GM21717 (cell line): Measurements from ENCODE around the gene TMEM243.
"Not testable (repeated sequence)": the region's sequence is repeated elsewhere in the genome, so short reads cannot be mapped to it uniquely, and the experiment has no call there.

Experiments
- ATAC-seq: cut with Tn5 transposase; IDR thresholded peaks from one replicate; pipeline ENCODE4 v1.9.1; 2021; ENCODE audit warnings: mild to moderate bottlenecking, moderate library complexity; ENCODE audit not compliant: unreplicated experiment

Gene TMEM243

DNA sequence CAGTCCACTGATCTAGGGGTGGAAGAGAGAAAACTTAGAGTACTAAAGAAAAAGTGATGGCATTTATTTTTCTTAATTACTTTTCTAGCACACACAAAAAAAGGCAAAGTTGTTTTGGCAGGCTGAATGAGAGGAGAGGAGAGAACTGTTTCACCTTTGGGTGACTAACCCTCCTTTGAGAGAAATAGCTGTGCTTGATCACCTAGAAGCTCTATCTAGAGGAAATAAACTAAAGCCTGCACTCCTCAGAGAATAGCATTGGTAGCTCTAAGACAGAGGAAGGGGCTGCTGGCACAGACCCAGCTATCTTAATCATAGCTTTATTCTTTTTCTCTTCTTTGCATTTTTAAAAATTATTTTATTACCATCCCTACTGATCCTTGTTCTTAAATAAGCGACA is 6.3 kb downstream of the TMEM243 start:
- ATAC-seq: no peak

DNA sequence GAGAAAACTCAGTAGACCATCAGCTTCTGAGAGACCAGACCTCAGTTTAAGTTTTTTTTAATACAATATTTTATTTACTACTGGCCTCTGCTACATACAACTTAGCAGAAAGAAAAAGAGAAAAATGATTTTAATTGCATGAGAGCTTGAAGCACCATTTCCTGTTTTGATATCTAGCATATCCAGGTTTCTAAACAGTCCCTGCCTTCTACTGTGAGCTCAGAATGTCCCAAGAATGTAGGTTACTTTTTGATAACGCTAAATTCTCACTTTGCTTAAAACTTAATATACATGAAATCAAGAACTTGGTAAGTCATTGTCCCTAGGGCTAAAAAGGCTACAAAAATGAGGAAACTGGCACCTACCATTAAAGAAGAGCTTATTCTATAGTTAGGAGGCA is 7.0 kb downstream of the TMEM243 start:
- ATAC-seq: no peak

DNA sequence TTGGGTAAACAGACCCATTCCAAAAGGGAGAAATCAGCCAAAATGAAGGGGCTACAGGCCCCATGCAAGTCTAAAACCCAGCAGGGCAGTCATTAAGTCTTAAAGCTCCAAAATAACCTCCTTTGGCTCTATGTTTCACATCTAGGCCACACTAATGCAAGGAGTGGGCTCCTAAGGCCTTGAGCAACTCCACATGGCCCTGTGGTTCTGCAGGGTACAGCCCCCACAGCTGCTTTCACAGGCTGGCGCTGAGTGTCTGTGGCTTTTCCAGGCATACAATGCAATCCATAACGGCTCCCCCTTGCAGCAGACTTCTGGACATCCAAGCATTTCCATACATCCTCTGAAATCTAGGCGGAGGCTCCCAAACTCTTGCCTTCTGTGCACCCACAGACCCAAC is 9.0 kb downstream of the TMEM243 start:
- no peak for ATAC-seq

DNA sequence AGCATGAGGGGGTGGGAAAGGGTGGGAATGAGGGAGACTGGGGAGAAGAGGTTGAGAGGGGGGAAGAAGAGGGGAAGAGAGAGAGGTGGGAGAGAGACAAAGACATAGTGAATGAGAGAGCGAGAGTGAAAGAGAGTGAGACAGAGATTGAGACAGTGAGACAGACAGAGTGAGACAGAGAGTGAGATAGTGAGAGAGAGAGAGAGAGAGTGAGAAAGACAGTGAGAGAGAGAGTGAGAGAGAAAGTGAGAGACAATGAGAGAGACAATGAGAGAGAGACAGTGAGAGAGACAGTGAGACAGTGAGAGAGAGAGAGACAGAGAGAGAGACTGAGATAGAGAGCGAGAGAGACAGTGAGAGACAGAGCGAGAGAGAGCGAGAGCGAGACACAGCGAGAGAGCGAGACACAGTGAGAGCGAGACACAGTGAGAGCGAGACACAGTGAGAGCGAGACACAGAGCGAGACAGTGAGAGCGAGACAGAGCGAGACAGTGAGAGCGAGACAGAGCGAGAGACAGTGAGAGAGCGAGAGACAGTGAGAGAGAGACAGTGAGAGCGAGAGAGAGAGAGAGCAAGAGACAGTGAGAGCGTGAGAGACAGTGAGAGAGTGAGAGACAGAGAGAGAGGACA is 10.1 kb downstream of the TMEM243 start:
- ATAC-seq: no peak

DNA sequence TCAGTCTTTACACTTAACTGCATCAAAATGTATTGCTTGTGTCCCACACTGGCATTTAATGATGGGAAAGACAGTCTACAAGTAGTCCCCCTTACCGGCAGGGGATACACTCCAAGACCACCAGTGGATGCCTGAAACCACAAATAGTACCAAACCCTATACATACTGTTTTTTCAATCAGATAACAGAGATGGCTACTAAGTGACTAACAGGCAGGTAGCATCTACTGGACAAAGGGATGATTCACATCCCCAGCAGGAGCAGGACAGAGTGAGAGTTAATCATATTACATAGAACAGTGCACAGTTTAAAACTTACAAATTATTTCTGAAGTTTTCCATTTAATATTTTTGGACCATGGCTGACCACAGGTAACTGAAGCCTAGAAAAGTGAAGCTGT is 13.2 kb downstream of the TMEM243 start:
- no peak for ATAC-seq

DNA sequence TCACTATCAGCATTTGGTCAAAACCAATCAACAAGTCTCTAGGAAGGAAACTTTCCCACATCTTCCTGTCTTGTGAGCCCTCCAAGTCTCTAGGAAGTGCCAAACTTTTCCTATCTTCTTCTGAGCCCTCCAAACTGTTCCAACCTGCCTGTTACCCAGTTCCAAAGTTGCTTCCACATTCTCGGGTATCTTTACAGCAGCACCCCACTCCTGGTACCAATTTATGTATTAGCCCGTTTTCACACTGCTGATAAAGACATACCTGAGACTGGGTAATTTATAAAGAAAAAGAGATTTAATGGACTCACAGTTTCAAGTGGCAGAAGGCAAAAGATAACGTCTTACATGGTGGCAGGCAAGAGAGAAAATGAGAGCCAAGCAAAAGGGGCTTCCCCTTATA is 13.8 kb downstream of the TMEM243 start:
- not testable (repeated sequence) for ATAC-seq

DNA sequence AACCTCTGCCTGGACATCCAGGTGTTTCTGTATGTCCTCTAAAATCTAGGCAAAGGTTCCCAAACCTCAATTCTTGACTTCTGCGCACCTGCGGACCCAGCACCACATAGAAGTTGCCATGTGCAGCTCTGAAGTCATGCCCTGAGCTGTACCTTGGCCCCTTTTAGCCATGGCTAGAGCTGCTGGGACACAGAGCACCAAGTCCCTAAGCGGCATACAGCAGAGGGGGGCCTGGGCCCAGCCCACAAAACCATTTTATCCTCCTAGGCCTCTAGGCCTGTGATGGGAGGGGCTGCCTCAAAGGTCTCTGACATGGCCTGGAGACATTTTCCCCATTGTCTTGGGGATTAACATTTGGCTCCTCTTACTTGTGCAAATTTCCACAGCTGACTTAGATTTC is 14.6 kb downstream of the TMEM243 start:
- no peak for ATAC-seq

DNA sequence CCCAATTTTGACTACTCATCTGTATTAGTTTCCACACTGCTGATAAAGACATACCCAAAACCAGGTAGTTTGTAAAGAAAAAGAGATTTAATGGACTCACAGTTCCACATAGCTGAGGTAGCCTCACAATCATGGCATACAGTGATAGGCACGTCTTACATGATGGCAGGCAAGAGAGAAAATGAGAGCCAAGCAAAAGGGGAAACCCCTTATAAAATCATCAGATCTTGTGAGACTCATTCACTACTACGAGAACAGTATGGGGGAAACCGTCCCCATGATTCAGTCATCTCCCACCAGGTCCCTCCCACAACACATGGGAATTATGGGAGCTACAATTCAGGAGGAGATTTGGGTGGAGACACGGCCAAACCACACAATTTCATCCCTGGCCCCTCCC is 15.6 kb downstream of the TMEM243 start:
- not testable (repeated sequence) for ATAC-seq

DNA sequence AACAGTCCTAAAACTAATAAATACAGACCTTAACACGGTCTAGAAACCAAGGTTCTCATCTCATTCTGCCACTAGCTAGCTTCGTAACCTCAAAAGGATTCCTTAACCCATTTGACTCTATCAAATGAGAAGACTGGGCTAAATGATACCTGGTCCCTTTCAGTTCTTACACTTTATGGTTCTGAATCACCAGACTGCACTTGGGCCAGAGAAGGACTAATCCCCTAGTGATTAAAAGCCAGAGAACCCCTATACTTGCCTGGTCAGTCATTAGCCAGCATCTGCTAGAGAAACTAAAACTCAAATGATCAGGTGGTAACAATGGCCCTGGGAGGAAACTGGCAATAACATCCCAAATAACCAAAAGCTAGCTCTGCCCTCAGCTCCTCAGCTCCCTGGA is 16.8 kb downstream of the TMEM243 start:
- no peak for ATAC-seq

DNA sequence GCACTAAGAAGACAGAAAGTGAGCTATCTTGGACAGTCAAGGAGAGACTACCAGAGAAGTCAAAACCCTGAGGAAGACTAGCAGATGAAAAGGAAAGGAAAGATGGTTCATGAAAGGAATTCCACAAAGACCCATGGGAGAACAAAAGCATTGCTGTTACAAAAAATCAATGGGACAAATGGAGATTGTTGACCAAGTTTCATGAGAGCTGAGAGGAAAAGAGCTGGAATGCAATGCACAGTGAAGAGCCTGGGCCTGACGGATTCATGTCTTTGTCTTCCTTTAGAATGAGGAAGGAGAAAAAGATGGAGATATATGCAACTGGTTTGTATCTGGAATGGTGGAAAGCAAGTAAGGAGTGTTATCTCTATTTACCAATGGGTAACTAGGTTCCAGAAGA is 17.3 kb downstream of the TMEM243 start:
- ATAC-seq: no peak

DNA sequence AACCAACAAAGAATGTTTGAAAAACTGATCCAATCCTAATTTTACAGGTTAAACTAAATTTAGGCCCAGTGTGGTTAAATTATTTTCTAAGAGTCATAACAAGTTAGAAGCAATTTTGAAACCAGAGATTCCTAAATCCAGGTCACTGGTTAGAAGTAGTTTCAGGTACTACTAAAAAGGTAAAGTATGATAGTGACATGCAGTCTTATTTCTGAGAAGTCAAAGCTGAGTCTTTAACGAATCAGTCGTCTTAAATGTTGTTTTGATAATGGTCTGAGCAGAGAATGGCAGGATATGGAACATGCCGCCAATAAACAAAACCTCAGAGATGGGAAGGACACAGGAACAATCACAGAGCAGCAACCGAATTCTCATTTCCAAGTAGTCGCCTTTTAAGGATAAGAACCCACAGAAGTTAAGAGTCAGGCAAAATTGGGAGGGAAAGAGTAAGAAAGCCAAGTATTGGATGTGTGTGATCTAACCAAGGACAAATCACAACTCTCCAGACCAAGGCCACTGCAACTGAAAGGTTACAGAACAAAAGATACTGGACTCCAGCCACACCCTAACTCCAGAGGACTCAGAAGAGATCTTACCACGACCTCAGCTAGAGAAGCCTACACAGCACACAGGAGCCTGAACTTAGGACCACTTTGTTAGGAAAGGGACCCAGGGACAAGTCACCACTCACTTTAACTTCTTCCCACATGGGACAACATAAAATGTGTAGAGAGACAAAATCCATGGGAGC is 19.7 kb downstream of the TMEM243 start:
- ATAC-seq: no peak

DNA sequence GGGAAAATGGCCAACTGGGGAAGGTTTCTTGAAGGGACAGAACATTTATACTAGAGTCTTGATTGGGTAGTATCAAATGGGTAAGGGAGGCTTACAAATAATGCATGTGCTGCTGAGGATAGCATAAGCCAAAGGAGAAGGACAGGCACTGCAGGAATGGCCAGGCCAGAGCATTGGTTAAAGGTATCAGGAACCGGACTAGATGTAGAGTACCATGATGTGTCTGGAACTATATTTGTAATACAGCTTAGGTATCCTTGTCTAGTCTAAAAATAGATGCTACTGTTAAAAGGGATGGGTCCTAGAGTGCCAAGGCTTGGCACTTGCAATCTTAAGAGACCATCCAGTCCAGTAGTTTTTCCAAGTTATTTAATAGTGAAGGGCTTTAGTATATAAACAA is 20.3 kb downstream of the TMEM243 start:
- ATAC-seq: no peak

DNA sequence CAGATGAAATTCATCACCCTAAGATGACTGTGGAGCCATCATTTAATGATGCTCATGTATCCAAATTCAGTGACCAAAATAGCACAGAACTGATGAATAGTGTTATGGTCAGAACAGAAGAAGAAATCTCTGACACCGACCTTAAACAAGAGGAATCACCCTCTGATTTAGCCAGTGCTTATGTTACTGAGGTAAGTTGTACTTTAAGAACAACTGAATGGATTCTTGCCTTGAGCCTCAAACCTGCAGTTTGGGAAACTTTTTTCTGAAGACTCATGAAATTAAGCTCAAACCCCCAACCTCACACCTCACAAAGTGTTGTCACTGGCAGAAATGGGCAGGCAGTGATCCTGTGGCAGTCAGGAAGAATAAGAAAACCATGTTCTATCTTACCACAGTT is 25.6 kb downstream of the TMEM243 start:
- no peak for ATAC-seq

DNA sequence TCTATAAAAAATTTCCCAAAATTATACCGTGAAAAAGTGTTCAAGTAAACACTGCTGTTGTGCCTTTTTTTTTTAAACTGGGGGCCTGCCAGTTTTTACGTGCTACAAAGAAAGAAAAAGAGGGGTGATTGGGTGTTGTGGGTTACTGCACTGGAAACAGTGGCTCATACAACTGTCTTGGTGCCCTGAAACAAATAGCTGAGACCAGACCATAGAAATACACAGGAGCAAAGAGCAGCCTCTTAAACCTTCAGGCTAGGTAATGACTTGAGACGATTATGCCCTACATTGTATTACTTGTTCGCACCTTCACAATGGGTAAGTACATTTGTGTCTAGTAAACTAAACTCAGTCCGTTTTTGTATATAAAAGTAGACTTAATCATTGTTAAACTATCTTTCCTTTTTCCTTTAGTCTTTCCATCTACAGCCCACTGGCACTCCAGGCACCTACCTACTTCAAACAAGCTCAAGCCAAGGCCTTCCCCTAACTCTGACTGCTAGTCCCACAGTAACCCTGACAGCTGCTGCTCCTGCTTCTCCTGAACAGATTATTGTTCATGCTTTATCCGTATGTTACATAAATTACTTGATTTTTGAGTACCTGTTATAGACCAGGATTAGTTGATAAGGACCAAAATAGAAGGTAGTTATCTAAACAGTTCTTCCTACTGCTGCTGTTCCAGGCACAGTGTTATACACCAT is 26.6 kb downstream of the TMEM243 start:
- no peak for ATAC-seq

DNA sequence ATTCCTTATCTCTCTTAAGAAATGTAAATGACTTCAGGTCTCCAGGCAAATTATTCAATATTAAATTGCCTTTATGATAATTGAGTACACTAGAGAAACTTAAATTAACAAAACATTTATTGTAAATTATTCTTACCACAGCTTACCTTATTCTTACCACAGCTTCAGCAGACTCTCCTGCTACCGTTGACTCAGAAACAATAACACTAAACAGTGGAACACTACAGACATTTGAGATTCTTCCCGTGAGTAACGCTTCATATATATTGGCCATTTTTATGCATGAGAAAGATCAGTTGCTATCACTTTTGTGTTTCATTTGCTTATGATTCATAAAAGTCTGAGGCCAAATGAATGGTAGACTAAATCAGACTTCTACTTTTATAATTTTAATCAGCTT is 28.7 kb downstream of the TMEM243 start:
- no peak for ATAC-seq

DNA sequence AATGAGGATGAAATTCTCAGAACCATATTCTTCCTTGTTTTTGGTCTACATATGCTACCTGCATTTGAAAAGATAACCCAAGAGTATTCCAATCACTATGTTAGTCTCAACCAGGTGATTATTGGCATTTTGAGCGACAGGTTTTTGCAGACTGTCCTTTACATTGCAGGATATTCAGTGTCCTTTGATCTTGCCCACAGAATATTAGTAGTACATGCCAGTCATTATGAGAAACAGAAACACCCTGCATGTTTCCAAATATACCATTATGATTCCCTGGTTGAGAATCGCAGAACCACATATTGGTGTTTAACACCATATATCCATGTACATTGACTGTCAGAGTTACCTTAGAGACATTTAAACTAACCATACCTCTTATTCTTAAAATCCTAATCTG is 30.6 kb downstream of the TMEM243 start:
- no peak for ATAC-seq

DNA sequence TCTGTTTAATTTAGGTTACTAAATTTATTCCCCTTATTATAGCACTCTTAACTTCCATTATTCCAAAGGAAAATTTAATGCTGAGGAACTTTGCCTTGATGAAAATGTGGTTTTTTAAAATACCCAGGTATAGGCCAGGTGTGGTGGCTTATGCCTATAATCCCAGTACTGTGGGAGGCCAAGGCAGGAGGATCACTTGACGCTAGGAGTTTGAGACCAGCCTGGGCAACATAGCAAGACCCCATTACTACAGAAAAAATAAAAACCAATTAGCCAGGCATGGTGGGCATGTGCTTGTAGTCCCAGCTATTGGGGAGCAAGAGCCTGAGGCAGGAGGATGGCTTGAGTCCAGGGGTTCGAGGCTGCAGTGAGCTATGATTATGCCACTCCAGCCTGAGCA is 32.4 kb downstream of the TMEM243 start:
- ATAC-seq: no peak

DNA sequence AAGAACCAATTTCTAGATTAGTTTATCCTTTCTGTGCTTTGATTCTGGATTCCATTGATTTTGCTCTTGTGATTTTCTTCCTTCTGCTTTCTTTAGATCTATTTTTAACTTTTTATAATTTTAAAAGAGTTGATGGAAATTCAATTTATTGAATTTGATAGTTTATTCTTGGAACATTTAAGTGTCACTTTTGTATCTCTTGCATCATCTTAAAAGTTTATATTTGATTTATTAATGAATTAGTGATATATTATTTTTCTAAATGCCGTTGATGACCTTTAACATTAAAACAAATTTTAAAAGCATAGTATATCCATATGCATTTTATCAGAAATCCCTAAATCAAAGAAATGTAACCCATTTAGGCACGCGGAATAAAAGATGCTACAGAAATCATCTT is 40.4 kb downstream of the TMEM243 start:
- no peak for ATAC-seq

DNA sequence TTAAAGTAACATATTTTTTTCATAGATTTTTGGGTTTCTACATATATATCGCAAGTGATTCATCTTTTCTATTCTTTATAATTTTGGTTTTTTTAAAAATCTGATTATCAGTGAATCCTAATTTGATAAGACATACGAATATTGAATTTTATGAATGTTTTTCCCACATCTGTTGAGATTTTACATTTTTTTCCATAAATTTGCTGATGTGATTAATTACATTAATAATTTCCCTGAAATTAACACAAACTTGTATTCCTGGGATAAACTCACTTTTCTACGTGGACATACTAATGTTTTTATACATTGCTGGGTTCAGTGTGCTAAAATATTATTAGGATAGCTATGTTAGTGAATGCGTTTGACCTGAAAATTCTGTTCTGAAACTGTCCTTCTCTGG is 41.2 kb downstream of the TMEM243 start:
- ATAC-seq: no peak

DNA sequence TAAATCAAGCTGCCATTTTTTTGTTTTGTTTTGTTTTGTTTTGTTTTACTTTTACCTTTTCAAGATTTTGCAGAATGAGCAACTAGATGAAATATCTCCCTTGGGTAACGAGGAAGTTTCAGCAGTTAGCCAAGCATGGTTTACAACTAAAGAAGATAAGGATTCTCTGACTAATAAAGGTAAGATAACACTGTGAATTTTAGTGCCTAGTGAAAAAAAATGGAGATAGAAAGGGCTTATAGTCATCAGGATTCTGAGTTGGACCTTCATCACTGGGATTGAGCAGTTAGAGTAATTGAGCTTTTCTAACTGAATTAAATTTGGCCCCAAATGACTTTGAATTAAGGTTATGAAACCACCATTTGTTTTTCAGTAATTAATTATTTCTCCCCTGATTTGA is 46.1 kb downstream of the TMEM243 start:
- no peak for ATAC-seq

DNA sequence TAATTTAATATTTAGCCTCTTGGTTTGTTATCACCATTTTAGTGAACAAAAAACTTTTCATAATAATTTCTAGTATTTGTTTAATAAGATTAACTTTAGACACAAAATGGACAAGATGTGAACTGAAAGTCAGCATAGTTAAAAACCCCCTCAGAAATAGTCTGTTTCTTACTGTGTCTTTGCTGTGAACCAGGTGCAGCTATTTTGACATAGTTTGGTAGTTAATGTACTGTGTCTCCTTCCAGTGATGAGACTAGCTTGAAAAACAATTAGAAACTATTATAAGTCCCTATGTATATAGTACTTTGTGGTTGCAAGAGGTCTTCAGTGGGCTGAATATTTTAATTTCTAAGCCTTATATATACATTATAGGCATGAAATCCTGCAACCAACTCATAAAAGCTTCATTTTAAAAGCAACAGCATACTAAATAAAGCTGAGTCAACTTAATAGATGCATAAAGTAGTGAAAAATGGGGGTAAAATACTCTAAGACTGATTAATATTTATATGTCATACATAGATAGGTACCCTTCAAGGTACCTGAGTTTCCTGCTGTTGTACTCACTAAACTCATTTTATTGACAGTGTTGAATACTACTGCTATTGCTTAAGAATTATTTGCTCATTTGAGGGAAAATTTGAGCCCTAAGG is 48.1 kb downstream of the TMEM243 start:
- ATAC-seq: no peak

DNA sequence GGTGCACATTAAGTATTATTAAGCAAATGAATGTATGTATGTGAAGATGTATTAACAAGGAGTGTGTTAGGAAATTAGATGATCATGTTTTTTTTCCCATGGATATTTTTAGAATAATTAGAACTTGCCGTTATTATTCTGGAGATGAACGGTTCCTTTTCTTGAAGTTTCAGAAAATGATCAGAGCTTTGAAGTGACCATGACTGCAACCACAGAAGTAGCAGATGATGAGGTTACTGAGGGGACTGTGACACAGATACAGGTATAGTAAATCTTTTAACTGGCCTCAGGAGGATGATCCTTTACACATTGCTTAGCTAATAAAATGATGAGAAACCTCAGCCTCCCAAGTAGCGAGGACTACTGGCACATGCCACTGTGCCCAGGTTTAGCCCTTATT is 48.7 kb downstream of the TMEM243 start:
- no peak for ATAC-seq
